ENCODE measurements around the gene PDZD7. TPM values are rescaled to one million over a fixed set of nuclear protein-coding genes. Genes with fewer than 3 reads are reported as not detected.

The PDZD7 gene
- total and polyA plus RNA-seq, 2 of the 8 experiments (the other 6 are each of a cell fraction or from before 2014, with no cell fraction given) = 0.88 to 1.6 TPM

DNA sequence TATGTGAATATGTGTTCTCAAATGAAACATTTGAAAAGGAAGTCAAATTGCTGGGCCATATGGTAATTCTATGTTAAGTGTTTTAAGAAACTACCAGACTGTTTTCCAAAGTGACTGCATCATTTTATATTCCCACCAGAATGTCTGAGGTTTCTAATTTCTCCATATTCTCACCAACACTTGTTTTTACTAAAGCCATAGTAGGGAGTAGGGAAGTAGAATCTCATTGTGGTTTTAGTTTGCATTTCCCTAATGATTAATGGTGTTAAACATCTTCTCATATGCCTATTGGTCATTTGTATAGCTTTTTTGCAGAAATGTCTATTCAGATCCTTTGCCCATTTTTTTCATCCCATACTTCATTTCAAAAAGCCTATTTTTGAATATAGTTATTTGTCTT is 70.7 kb downstream of the PDZD7 start:
- Histone ChIP-seq H2BK5ac (ENCODE audit: low read depth, low read length) (no peak overlapping the region), H2AFZ (ENCODE audit: low read length) (no peak overlapping the region), H2AK5ac (ENCODE audit: low read depth, low read length) (no peak overlapping the region), H2BK12ac (ENCODE audit: low read depth, low read length) (no peak overlapping the region), H3K4me3 (ENCODE audit: extremely low read depth in 1 of 4, insufficient read depth in 2 of 4, low read depth in 3 of 4, low read length in 4 of 4) (no peak overlapping the region), H3K27ac (ENCODE audit: low read depth, low read length) (no peak overlapping the region), H3K79me2 (ENCODE audit: control insufficient read depth in 1 of 2, insufficient read depth in 2 of 2, low read length in 2 of 2) (no peaks in the 10 kb centered on the region), H4K91ac (replicated peaks; ENCODE audit: insufficient read length, low read length) (no peak overlapping the region), H3K9me3 (ENCODE audit: insufficient read depth in 2 of 2, low read depth in 1 of 2, low read length in 1 of 2) (no peaks in the 10 kb centered on the region), H3K14ac (ENCODE audit: insufficient read length) (no peak overlapping the region), H3K36me3 (ENCODE audit: control insufficient read depth in 2 of 4, insufficient read depth in 4 of 4, low read length in 3 of 4) (peaks cover 2 to 43% (median 6%) of the 10 kb centered on the region in 4 experiments; a peak in 4 of 8 replicates), H3K27me3 (replicated peaks in 1 of 4; ENCODE audit: control insufficient read depth in 3 of 4, extremely low read depth in 1 of 4, insufficient read depth in 3 of 4, low read length in 3 of 4) (no peaks in the 10 kb centered on the region), H3K79me1 (ENCODE audit: low read depth, low read length) (no peaks in the 10 kb centered on the region), H3K56ac (replicated peaks; ENCODE audit: insufficient read length, low read depth, low read length) (no peak overlapping the region), H2BK20ac (ENCODE audit: low read length) (no peak overlapping the region), H3K23me2 (ENCODE audit: low read depth, low read length) (no peaks in the 10 kb centered on the region), H3K23ac (ENCODE audit: insufficient read length) (no peak overlapping the region), H3K9ac (replicated peaks in 1 of 4; ENCODE audit: extremely low read depth in 1 of 4, low read depth in 3 of 4, low read length in 3 of 4) (no peak overlapping the region), H3K4me1 (replicated peaks in 1 of 4; ENCODE audit: control insufficient read depth in 3 of 4, insufficient read depth in 4 of 4, low read length in 3 of 4) (no peaks in the 10 kb centered on the region), H4K8ac (ENCODE audit: extremely low read depth, insufficient read depth, low read length) (no peak overlapping the region), H2BK15ac (ENCODE audit: low read length) (no peak overlapping the region), H3K4me2 (ENCODE audit: insufficient read depth in 1 of 2, low read depth in 2 of 2, low read length in 2 of 2) (no peak overlapping the region), H3K4ac (replicated peaks; ENCODE audit: insufficient read length, low read depth, low read length) (no peak overlapping the region), H4K20me1 (replicated peaks in 1 of 2; ENCODE audit: control insufficient read depth in 1 of 2, insufficient read depth in 2 of 2, low read length in 2 of 2) (no peaks in the 10 kb centered on the region), H2BK120ac (replicated peaks; ENCODE audit: low read depth, low read length) (no peak overlapping the region), H3K18ac (ENCODE audit: extremely low read depth, low read length) (no peak overlapping the region), H4K5ac (ENCODE audit: insufficient read length, low read depth, low read length) (no peak overlapping the region)
- TF ChIP-seq SP4 (IDR thresholded peaks at IDR 0.05; ENCODE audit: low read length) (no peak), TAF7 (optimal IDR thresholded peaks at IDR 0.05; ENCODE audit: borderline replicate concordance, low read depth, low read length) (no peak), RAD21 (IDR thresholded peaks at IDR 0.05 in 1 of 2, conservative IDR thresholded peaks at IDR 0.05 in 1 of 2; ENCODE audit: low read depth in 2 of 2, low read length in 2 of 2) (no peak), CHD2 (IDR thresholded peaks at IDR 0.05; ENCODE audit: low read length) (no peak), KDM5A (IDR thresholded peaks at IDR 0.05; ENCODE audit: low read length) (no peak), POU5F1 (IDR thresholded peaks at IDR 0.05; ENCODE audit: low read depth, low read length) (no peak), GTF2F1 (IDR thresholded peaks at IDR 0.05; ENCODE audit: borderline replicate concordance, low read depth, low read length) (no peak), SUZ12 (IDR thresholded peaks at IDR 0.05; ENCODE audit: low read length) (no peak), GABPA (IDR thresholded peaks at IDR 0.05; ENCODE audit: borderline replicate concordance, insufficient read depth, low read length) (no peak)
- TF ChIP-seq, protein P1, sequence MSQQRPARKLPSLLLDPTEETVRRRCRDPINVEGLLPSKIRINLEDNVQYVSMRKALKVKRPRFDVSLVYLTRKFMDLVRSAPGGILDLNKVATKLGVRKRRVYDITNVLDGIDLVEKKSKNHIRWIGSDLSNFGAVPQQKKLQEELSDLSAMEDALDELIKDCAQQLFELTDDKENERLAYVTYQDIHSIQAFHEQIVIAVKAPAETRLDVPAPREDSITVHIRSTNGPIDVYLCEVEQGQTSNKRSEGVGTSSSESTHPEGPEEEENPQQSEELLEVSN (IDR thresholded peaks at IDR 0.05) = no peak
- CTCF ChIA-PET (ENCODE audit: partially characterized antibody) = interaction anchor here (0.7 kb wide), 1 partner anchor 78 kb away, joined by 3 read pairs; no protein-coding TSS in a partner anchor
- no peak for FAIRE-seq
- DNase-seq (ENCODE audit: low read depth in 1 of 2, low spot score in 2 of 2) = no peak
- POLR2A ChIA-PET (ENCODE audit: partially characterized antibody) = no interaction called here

Data from H1 (cell line).